GM12878 (cell line): ENCODE results near the gene EIF4E. TPM values are rescaled to one million over a fixed set of nuclear protein-coding genes. Genes with fewer than 3 reads are reported as not detected.

Experiments used
- ATAC-seq: fragments of 200-7000 bp; cut with Tn5 transposase; 3 replicates; pipeline ENCODE4 v1.9.1; 2020; ENCODE audit warnings: mild to moderate bottlenecking, moderate library complexity
- BruUV-seq: library from RNA; stranded (reverse); fragments of 400-500 nt; replicated peaks from 2 replicates; lab custom pipeline; 2021; lab: Mats Ljungman, UMichigan
- CTCF ChIA-PET: fragments of 300-600 bp; sonication (Branson Sonifier 250); formaldehyde crosslinking; extraction: SDS; loops from one replicate; lab custom pipeline; 2021; ENCODE audit warnings: inconsistent platforms; lab: Yijun Ruan, JAX
- POLR2A ChIA-PET: fragments of 350-600 bp; formaldehyde crosslinking; extraction: SDS; loops from one replicate; lab custom pipeline; 2021; ENCODE audit warnings: inconsistent platforms; lab: Charles Lee
- RAD21 ChIA-PET: fragments of 300-600 bp; sonication (Branson Sonifier 250); formaldehyde crosslinking; loops from one replicate; lab custom pipeline; 2023; ENCODE audit warnings: antibody characterized with exemption; ENCODE audit not compliant: unreplicated experiment; lab: Charles Lee
- SMC1A ChIA-PET: fragments of 300-600 bp; sonication (Branson Sonifier 250); formaldehyde crosslinking; loops from one replicate; lab custom pipeline; 2023; ENCODE audit not compliant: unreplicated experiment, uncharacterized antibody; lab: Charles Lee
- DNase-seq: peaks from one replicate; pipeline ENCODE4 v3.0.0-alpha.2; 2011; ENCODE audit warnings: low read depth, low spot score
- FAIRE-seq: peaks from 3 replicates; lab custom pipeline; 2011; peaks lifted over from hg19 to GRCh38; lab: Jason Lieb, UNC
- H2AFZ ChIP-seq: 2 replicates; pipeline ENCODE4 v1.6.0; 2011; ENCODE audit warnings: low read depth, low read length, control low read depth; ENCODE audit not compliant: control insufficient read depth
- H3K27ac ChIP-seq: 2 replicates; pipeline ENCODE4 v1.5.1; 2011; ENCODE audit warnings: control low read depth; ENCODE audit not compliant: control insufficient read depth, insufficient read depth
- H3K27me3 ChIP-seq, 2 experiments: replicated peaks in 1 of 2; 2 replicates each; pipeline versions ENCODE4 v1.6.0 to v1.6.1; 2011; ENCODE audit warnings: low read length in 1 of 2; ENCODE audit not compliant: control insufficient read depth in 2 of 2, insufficient read depth in 2 of 2
- H3K36me3 ChIP-seq, 2 experiments: 2 replicates each; pipeline ENCODE4 v1.5.1; 2011; ENCODE audit warnings: low read length in 1 of 2; ENCODE audit not compliant: control insufficient read depth in 2 of 2, insufficient read depth in 2 of 2
- H3K4me1 ChIP-seq: 2 replicates; pipeline ENCODE4 v1.6.1; 2011; ENCODE audit warnings: mild to moderate bottlenecking, low read length, moderate library complexity, mixed read lengths; ENCODE audit not compliant: control insufficient read depth, insufficient read depth
- H3K4me2 ChIP-seq: 2 replicates; pipeline ENCODE4 v1.6.0; 2011; ENCODE audit warnings: control low read depth; ENCODE audit not compliant: control insufficient read depth, insufficient read depth
- H3K4me3 ChIP-seq: fragments of 200-600 bp; sonication (generic); 2 replicates; pipeline ENCODE4 v1.5.1; 2016
- H3K79me2 ChIP-seq: 2 replicates; pipeline ENCODE4 v1.6.0; 2011; ENCODE audit warnings: low read length; ENCODE audit not compliant: control insufficient read depth, insufficient read depth
- H3K9ac ChIP-seq: 2 replicates; pipeline ENCODE4 v1.8.0; 2011; ENCODE audit warnings: low read length, control low read depth, mixed read lengths; ENCODE audit not compliant: control insufficient read depth, insufficient read depth
- H3K9me3 ChIP-seq: replicated peaks from 3 replicates; pipeline ENCODE4 v1.5.1; 2011; ENCODE audit warnings: mild to moderate bottlenecking, low read length; ENCODE audit not compliant: control insufficient read depth, insufficient read depth
- H4K20me1 ChIP-seq: 2 replicates; pipeline ENCODE4 v1.6.0; 2011; ENCODE audit not compliant: control insufficient read depth, insufficient read depth
- ATF7 ChIP-seq: fragments of 450-650 bp; IDR thresholded peaks from 2 replicates; pipeline ENCODE4 v1.6.1; 2016; ENCODE audit warnings: low read depth, mild to moderate bottlenecking
- EED ChIP-seq: sonication (generic); IDR thresholded peaks from 2 replicates; pipeline ENCODE4 v1.6.1; 2016; ENCODE audit warnings: antibody characterized with exemption, low read depth
- ESRRA ChIP-seq: IDR thresholded peaks from 2 replicates; pipeline ENCODE4 v1.6.1; 2012; ENCODE audit warnings: mild to moderate bottlenecking, low read length, improper control_type of control experiment
- MAX ChIP-seq: IDR thresholded peaks from 2 replicates; pipeline ENCODE4 v1.6.1; 2012; ENCODE audit warnings: low read depth, low read length, improper control_type of control experiment
- NRF1 ChIP-seq: conservative IDR thresholded peaks from 2 replicates; pipeline ENCODE4 v1.6.1; 2011; ENCODE audit warnings: mild to moderate bottlenecking, low read depth, low read length, improper control_type of control experiment
- PBX3 ChIP-seq: IDR thresholded peaks from 2 replicates; pipeline ENCODE4 v1.6.1; 2011; ENCODE audit warnings: mild to moderate bottlenecking, low read depth, low read length, moderate library complexity; ENCODE audit not compliant: insufficient replicate concordance
- RELA ChIP-seq: fragments of 450-650 bp; IDR thresholded peaks from 2 replicates; pipeline ENCODE4 v1.8.0; 2014; ENCODE audit warnings: borderline replicate concordance; ENCODE audit not compliant: partially characterized antibody
- SP1 ChIP-seq: IDR thresholded peaks from one replicate; pipeline ENCODE4 v1.6.1; 2011; ENCODE audit warnings: low read depth, low read length
- SRF ChIP-seq, 2 experiments: IDR thresholded peaks; 2 replicates each; pipeline ENCODE4 v1.6.1; 2011; ENCODE audit warnings: low read depth in 2 of 2, low read length in 2 of 2, mild to moderate bottlenecking in 1 of 2, moderate library complexity in 1 of 2
- SUZ12 ChIP-seq: fragments of 200-600 bp; sonication (generic); IDR thresholded peaks from one replicate; pipeline ENCODE4 v1.6.1; 2018; ENCODE audit warnings: antibody characterized with exemption, mild to moderate bottlenecking; ENCODE audit not compliant: unreplicated experiment
- YY1 ChIP-seq: IDR thresholded peaks from 2 replicates; pipeline ENCODE4 v1.6.1; 2011; ENCODE audit warnings: low read depth, mild to moderate bottlenecking, low read length
- ZNF622 ChIP-seq: fragments of 450-650 bp; IDR thresholded peaks from 2 replicates; pipeline ENCODE4 v1.6.1; 2017; ENCODE audit warnings: mild to moderate bottlenecking, inconsistent platforms
- WGBS: methylation state at CpG from one replicate; pipeline ENCODE4 v1.1.6; 2016; ENCODE audit warnings: low lambda C conversion rate; ENCODE audit not compliant: insufficient replicate concordance, insufficient coverage; ENCODE audit errors: missing lambda C conversion rate; 5-methylcytosine and 5-hydroxymethylcytosine counted together
- in situ Hi-C: fragments of 300-500 bp; cut with MboI; formaldehyde crosslinking; loops from 9 replicates; pipeline ENCODE4 v1.14.3; 2018; ENCODE audit warnings: mixed read lengths
- intact Hi-C: fragments of 100-400 bp; cut with micrococcal nuclease; formaldehyde crosslinking; loops from one replicate; pipeline ENCODE4 v1.14.2; 2022; ENCODE audit not compliant: unreplicated experiment
- polyA plus RNA-seq, 11 experiments: library from polyadenylated mRNA; depleted of rRNA in 4 of 11; unstranded in 6 of 11; stranded (reverse) in 5 of 11; fragments of >200 nt; fragmentation: Nextera tagmentation in 4 of 11; fragmentation: Illumina TruSeq in 1 of 11; extraction: Ambion mirVana in 4 of 11; extraction: Trizol in 1 of 11; gene quantifications; 1 replicate in 1 of 11; 2 replicates in 10 of 11; pipeline versions ENCODE4 v1.2.1 to v1.2.3, GENCODE V29; 2011 to 2016; ENCODE audit warnings: inconsistent platforms in 2 of 11, missing spikeins in 2 of 11, low read depth in 1 of 11
- total RNA-seq, 4 experiments: library from RNA; depleted of rRNA in 3 of 4; stranded (reverse); fragments of >200 nt in 3 of 4; fragmentation: Illumina TruSeq in 1 of 4; extraction: Trizol in 1 of 4; gene quantifications; 2 replicates each; pipeline versions ENCODE4 v1.2.1 to v1.2.3, GENCODE V29; 2013 to 2021

EIF4E gene
- total and polyA plus RNA-seq, 10 of the 15 experiments (the other 5 are each of a cell fraction or from before 2014, with no cell fraction given): 104 to 372 (median 163) TPM

GRCh38 chr4:98977557-98977956, 48.6 kb upstream of the EIF4E start:
- no peaks in the 10 kb centered on the region for H3K79me2 ChIP-seq
- no peaks in the 10 kb centered on the region for H3K36me3 ChIP-seq
- no peak overlapping the region for H3K9ac ChIP-seq
- FAIRE-seq (no peak), DNase-seq (no peak), ATAC-seq (no peak)
- H3K27me3 ChIP-seq: no peaks in the 10 kb centered on the region
- H4K20me1 ChIP-seq: no peaks in the 10 kb centered on the region
- 81% methylated on average over 7 of the region's 7 CpGs for WGBS
- POLR2A ChIA-PET: no interaction called here
- CTCF ChIA-PET: interaction anchor here (1.0 kb wide), 1 partner anchor 18 kb away, joined by 3 read pairs; the partner anchor contains the start of gene METAP1
- no peak for TF ChIP-seq SUZ12
- TF ChIP-seq NRF1: no peak
- no peak for TF ChIP-seq PBX3
- no peak for TF ChIP-seq ZNF622
- TF ChIP-seq EED: no peak
- TF ChIP-seq ATF7: no peak
- in situ Hi-C loops: no loop called here
- no peaks in the 10 kb centered on the region for H3K9me3 ChIP-seq
- no peaks in the 10 kb centered on the region for H3K4me1 ChIP-seq
- intact Hi-C loops: no loop called here
- SMC1A ChIA-PET: interaction anchor here (0.6 to 1.0 kb wide), 4 partner anchors 10 to 471 kb away, joined by 3 read pairs; no protein-coding TSS in a partner anchor
- H3K4me2 ChIP-seq: no peak overlapping the region
- BruUV-seq: no TSS peak
- no peak overlapping the region for H2AFZ ChIP-seq
- RAD21 ChIA-PET: no interaction called here
- H3K27ac ChIP-seq: no peak overlapping the region
- no peak overlapping the region for H3K4me3 ChIP-seq

- FAIRE-seq (no peak), DNase-seq (no peak), ATAC-seq (no peak)
- Histone ChIP-seq H2AFZ (no peak overlapping the region), H4K20me1 (no peaks in the 10 kb centered on the region), H3K27me3 (no peaks in the 10 kb centered on the region), H3K4me1 (no peaks in the 10 kb centered on the region), H3K27ac (no peak overlapping the region), H3K79me2 (no peaks in the 10 kb centered on the region), H3K4me3 (no peak overlapping the region), H3K36me3 (no peaks in the 10 kb centered on the region), H3K9me3 (no peaks in the 10 kb centered on the region), H3K4me2 (no peak overlapping the region), H3K9ac (no peak overlapping the region)
- BruUV-seq: no TSS peak
- ChIA-PET POLR2A (no interaction called here), SMC1A (no interaction called here), CTCF (no interaction called here), RAD21 (no interaction called here)
- in situ Hi-C loops (no loop called here), intact Hi-C loops (no loop called here)
- 51% methylated on average over 4 of the region's 4 CpGs for whole genome bisulfite sequencing
- TF ChIP-seq ZNF622 (no peak), MAX (no peak), YY1 (no peak), RELA (no peak), SRF (IDR thresholded peaks at IDR 0.05; ENCODE audit: low read depth in 2 of 2, low read length in 2 of 2) (no peak), ESRRA (no peak), SP1 (no peak)
Observed at GRCh38 chr4:98976716-98977115, 47.8 kb upstream of the EIF4E start.
